ENCODE measurements around the gene CD83. TPM values are rescaled to one million over a fixed set of nuclear protein-coding genes. Genes with fewer than 3 reads are reported as not detected.

Gene CD83
- total and polyA plus RNA-seq, 4 donors, result 0.35 to 4.2 (median 0.60) TPM

DNA sequence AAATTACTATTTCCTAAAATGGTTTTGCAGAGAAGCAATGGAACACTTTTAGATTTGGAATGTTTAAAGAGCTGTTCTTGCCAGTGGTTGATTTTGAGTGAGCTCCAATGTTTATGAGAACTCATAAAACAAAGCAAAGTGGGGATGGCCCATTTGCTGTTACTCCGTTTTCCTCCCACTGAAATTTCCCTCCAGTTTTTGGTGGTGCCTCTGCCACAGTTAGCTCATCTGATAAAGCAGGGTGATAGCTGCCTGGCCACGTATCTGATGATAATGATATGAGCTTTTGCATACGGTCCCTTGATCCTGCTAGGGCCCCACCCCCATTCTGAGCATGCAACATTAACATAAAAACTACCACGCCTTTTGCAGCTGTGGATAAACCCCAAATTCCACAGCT lies 10.4 kb downstream of the CD83 start:
- H3K36me3 ChIP-seq (ENCODE audit: control insufficient read depth in 4 of 4, insufficient read depth in 3 of 4, low read depth in 1 of 4, low read length in 3 of 4), result peaks cover 0 to 2% (median under 1%) of the 10 kb centered on the region in 4 donors
- H3K9me3 ChIP-seq (ENCODE audit: control insufficient read depth in 4 of 4, low read length in 3 of 4), result no peaks in the 10 kb centered on the region
- 77% methylated on average over 4 of the region's 4 CpGs for WGBS
- no peak overlapping the region for H3K27ac ChIP-seq (ENCODE audit: low read depth in 1 of 2, low read length in 2 of 2)
- no peak overlapping the region for H3K4me3 ChIP-seq (ENCODE audit: low read depth in 1 of 3, low read length in 3 of 3)
- no peak overlapping the region for H3K9ac ChIP-seq (ENCODE audit: low read depth in 1 of 2, low read length in 2 of 2)
- H3K27me3 ChIP-seq (ENCODE audit: control insufficient read depth in 4 of 4, insufficient read depth in 4 of 4, low read length in 3 of 4), result no peaks in the 10 kb centered on the region
- peaks cover 0 to 7% (median 0%) of the 10 kb centered on the region in 4 donors for H3K4me1 ChIP-seq (ENCODE audit: control insufficient read depth in 4 of 4, insufficient read depth in 4 of 4, low read length in 3 of 4)
- TF ChIP-seq TAF1 (conservative IDR thresholded peaks at IDR 0.05), result no peak
- TF ChIP-seq FOXA2 (IDR thresholded peaks at IDR 0.05), result no peak
- TF ChIP-seq, protein P1, sequence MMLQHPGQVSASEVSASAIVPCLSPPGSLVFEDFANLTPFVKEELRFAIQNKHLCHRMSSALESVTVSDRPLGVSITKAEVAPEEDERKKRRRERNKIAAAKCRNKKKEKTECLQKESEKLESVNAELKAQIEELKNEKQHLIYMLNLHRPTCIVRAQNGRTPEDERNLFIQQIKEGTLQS (IDR thresholded peaks at IDR 0.05), result no peak
- TF ChIP-seq, protein P2, sequence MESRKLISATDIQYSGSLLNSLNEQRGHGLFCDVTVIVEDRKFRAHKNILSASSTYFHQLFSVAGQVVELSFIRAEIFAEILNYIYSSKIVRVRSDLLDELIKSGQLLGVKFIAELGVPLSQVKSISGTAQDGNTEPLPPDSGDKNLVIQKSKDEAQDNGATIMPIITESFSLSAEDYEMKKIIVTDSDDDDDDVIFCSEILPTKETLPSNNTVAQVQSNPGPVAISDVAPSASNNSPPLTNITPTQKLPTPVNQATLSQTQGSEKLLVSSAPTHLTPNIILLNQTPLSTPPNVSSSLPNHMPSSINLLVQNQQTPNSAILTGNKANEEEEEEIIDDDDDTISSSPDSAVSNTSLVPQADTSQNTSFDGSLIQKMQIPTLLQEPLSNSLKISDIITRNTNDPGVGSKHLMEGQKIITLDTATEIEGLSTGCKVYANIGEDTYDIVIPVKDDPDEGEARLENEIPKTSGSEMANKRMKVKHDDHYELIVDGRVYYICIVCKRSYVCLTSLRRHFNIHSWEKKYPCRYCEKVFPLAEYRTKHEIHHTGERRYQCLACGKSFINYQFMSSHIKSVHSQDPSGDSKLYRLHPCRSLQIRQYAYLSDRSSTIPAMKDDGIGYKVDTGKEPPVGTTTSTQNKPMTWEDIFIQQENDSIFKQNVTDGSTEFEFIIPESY (IDR thresholded peaks at IDR 0.05), result no peak
- TF ChIP-seq HNF4G (IDR thresholded peaks at IDR 0.05), result no peak
- TF ChIP-seq YY1 (IDR thresholded peaks at IDR 0.05), result no peak
- no peak for TF ChIP-seq JUND (IDR thresholded peaks at IDR 0.05)
- TF ChIP-seq NR2F2 (IDR thresholded peaks at IDR 0.05), result no peak
- no peak for TF ChIP-seq HNF4A (conservative IDR thresholded peaks at IDR 0.05)
- DNase-seq (ENCODE audit: low spot score), result no peak

DNA sequence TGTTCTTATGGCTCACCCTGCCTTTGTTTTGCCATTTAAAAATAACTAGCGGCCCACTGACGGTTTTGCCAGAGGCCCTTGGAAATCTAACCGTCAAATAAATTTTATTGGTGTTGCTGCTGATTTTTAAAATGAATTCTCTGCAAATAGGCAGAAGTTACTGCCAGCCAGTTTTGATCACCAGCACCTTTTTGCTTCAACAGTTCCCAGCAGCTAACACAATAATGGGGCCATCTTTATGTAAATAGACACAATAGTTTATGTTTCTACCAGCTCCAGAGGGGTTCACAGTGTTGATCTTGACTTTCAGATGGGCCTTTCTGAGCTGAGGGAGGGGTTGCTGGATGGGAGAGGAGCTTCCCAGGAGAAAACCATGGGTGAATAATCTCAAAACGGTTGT lies 11.2 kb downstream of the CD83 start:
- WGBS, result 95% methylated on average over 4 of the region's 4 CpGs

More for the DNA sequence above, 11.2 kb downstream of the CD83 start:
- H3K9ac ChIP-seq (ENCODE audit: low read depth in 1 of 2, low read length in 2 of 2), result no peak overlapping the region
- H3K27me3 ChIP-seq (ENCODE audit: control insufficient read depth in 4 of 4, insufficient read depth in 4 of 4, low read length in 3 of 4), result no peaks in the 10 kb centered on the region
- no peak for TF ChIP-seq RAD21 (IDR thresholded peaks at IDR 0.05)
- TF ChIP-seq EGR1 (IDR thresholded peaks at IDR 0.05; ENCODE audit: low read depth in 2 of 2), result no peak
- TF ChIP-seq, protein P3, sequence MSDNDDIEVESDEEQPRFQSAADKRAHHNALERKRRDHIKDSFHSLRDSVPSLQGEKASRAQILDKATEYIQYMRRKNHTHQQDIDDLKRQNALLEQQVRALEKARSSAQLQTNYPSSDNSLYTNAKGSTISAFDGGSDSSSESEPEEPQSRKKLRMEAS (IDR thresholded peaks at IDR 0.05), result no peak
- TF ChIP-seq, protein P2 (IDR thresholded peaks at IDR 0.05), result no peak
- TF ChIP-seq HNF4A (conservative IDR thresholded peaks at IDR 0.05), result no peak
- no peak for TF ChIP-seq TAF1 (conservative IDR thresholded peaks at IDR 0.05)
- no peak for TF ChIP-seq NR2F2 (IDR thresholded peaks at IDR 0.05)
- TF ChIP-seq JUND (IDR thresholded peaks at IDR 0.05), result no peak
- TF ChIP-seq, protein P4, sequence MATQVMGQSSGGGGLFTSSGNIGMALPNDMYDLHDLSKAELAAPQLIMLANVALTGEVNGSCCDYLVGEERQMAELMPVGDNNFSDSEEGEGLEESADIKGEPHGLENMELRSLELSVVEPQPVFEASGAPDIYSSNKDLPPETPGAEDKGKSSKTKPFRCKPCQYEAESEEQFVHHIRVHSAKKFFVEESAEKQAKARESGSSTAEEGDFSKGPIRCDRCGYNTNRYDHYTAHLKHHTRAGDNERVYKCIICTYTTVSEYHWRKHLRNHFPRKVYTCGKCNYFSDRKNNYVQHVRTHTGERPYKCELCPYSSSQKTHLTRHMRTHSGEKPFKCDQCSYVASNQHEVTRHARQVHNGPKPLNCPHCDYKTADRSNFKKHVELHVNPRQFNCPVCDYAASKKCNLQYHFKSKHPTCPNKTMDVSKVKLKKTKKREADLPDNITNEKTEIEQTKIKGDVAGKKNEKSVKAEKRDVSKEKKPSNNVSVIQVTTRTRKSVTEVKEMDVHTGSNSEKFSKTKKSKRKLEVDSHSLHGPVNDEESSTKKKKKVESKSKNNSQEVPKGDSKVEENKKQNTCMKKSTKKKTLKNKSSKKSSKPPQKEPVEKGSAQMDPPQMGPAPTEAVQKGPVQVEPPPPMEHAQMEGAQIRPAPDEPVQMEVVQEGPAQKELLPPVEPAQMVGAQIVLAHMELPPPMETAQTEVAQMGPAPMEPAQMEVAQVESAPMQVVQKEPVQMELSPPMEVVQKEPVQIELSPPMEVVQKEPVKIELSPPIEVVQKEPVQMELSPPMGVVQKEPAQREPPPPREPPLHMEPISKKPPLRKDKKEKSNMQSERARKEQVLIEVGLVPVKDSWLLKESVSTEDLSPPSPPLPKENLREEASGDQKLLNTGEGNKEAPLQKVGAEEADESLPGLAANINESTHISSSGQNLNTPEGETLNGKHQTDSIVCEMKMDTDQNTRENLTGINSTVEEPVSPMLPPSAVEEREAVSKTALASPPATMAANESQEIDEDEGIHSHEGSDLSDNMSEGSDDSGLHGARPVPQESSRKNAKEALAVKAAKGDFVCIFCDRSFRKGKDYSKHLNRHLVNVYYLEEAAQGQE (IDR thresholded peaks at IDR 0.05), result no peak
- TF ChIP-seq FOXA1 (IDR thresholded peaks at IDR 0.05), result no peak
- no peak for TF ChIP-seq RXRA (IDR thresholded peaks at IDR 0.05)
- no peak for TF ChIP-seq SP1 (IDR thresholded peaks at IDR 0.05)
- TF ChIP-seq, protein P1 (IDR thresholded peaks at IDR 0.05), result no peak
- TF ChIP-seq, protein P5, sequence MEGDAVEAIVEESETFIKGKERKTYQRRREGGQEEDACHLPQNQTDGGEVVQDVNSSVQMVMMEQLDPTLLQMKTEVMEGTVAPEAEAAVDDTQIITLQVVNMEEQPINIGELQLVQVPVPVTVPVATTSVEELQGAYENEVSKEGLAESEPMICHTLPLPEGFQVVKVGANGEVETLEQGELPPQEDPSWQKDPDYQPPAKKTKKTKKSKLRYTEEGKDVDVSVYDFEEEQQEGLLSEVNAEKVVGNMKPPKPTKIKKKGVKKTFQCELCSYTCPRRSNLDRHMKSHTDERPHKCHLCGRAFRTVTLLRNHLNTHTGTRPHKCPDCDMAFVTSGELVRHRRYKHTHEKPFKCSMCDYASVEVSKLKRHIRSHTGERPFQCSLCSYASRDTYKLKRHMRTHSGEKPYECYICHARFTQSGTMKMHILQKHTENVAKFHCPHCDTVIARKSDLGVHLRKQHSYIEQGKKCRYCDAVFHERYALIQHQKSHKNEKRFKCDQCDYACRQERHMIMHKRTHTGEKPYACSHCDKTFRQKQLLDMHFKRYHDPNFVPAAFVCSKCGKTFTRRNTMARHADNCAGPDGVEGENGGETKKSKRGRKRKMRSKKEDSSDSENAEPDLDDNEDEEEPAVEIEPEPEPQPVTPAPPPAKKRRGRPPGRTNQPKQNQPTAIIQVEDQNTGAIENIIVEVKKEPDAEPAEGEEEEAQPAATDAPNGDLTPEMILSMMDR (IDR thresholded peaks at IDR 0.05; ENCODE audit: low read depth, low read length, missing input control), result no peak
- no peak for TF ChIP-seq YY1 (IDR thresholded peaks at IDR 0.05)
- no peak for TF ChIP-seq GABPA (IDR thresholded peaks at IDR 0.05 in 1 of 2, conservative IDR thresholded peaks at IDR 0.05 in 1 of 2)
- TF ChIP-seq FOXA2 (IDR thresholded peaks at IDR 0.05), result no peak
- no peak for TF ChIP-seq HNF4G (IDR thresholded peaks at IDR 0.05)
- DNase-seq (ENCODE audit: low spot score), result no peak
- H3K9me3 ChIP-seq (ENCODE audit: control insufficient read depth in 4 of 4, low read length in 3 of 4), result no peaks in the 10 kb centered on the region
- H3K4me1 ChIP-seq (ENCODE audit: control insufficient read depth in 4 of 4, insufficient read depth in 4 of 4, low read length in 3 of 4), result peaks cover 0 to 7% (median 0%) of the 10 kb centered on the region in 4 donors
- H3K4me3 ChIP-seq (ENCODE audit: low read depth in 1 of 3, low read length in 3 of 3), result no peak overlapping the region
- no peak overlapping the region for H3K27ac ChIP-seq (ENCODE audit: low read depth in 1 of 2, low read length in 2 of 2)
- peaks cover 0 to 2% (median under 1%) of the 10 kb centered on the region in 4 donors for H3K36me3 ChIP-seq (ENCODE audit: control insufficient read depth in 4 of 4, insufficient read depth in 3 of 4, low read depth in 1 of 4, low read length in 3 of 4)

Measured in liver (tissue), 9 donors.